ENCODE results near the gene NGF.
"Not testable (repeated sequence)": the region's sequence is repeated elsewhere in the genome, so short reads cannot be mapped to it uniquely, and the experiment has no call there.

Gene NGF

DNA sequence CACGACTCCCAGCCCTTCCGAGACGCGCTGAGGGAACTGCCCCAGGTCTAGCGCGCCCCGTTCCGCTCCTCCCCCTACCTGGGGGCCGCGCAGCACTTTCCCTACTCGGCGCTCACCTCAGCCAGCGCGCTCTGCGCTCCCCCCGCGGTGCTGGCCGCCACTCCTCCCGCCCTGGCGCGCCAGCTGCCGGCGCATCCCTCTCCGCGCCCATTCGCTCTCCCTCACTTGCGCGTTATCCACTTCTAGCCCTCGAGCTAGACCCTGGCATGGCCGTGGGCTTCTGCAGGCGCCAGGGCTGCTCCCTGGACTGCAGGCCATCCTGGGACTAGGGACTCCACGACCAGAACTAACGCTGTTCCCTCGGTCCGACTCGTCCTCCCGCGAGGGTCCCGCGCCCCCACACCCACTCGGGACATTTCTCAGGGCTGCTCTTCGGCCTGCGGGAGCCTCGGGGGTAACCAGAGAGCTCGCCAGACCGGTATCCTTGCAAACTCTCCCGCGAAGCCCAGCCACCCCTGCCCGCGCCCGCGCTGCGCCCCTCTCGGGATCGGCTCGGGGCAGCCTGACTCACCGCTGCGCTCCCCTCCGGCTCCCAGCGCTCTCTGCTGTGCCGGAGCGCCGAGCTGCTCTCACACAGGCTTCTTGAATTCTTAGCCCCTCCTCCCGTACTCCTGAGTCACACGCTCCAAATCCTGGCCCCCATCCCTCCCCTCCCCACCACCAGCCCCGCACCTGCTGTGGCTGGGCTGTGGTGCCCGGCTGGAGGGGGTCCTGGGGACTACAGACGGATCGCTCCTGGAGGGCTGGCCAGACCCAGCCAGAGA, at the start of gene NGF:
Gene NGF (minus strand): TSS at position 617 of the 824 bp plus-strand sequence. CDS start 51,454 bp downstream, outside the sequence.
- DNase-seq (ENCODE audit: low read depth, low spot score), result no peak

DNA sequence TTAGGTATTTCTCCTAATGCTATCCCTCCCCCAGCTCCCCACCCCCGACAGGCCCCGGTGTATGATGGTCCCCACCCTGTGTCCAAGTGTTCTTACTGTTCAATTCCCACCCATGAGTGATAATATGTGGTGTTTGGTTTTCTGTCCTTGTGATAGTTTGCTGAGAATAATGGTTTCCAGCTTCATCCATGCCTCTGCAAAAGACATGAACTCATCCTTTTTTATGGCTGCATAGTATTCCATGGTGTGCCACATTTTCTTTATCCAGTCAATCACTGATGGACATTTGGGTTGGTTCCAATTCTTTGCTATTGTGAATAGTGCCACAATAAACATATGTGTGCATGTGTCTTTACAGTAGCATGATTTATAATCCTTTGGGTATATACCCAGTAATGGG, 45.4 kb upstream of the NGF start:
- not testable (repeated sequence) for DNase-seq (ENCODE audit: low read depth, low spot score)

DNA sequence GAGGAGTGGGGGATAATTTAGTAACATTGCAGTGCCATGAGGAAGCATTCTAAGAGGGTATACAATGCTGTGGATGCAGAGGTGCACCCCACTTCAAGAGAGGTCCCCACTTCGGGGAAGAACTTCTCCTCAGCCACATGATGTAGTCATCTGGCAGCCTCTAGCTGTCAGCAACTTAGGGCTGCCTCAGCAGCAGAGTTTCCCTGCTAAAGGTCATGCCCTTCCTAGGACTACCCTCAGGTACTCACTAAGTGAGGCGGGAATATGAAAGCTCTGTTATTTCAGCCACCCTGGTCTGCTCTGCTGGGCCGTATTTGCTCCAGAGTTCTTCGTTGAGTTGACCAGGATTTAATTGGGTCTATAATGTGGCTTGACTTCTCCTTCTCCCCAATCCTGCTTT, 41.9 kb upstream of the NGF start:
- no peak for DNase-seq (ENCODE audit: low read depth, low spot score)

DNA sequence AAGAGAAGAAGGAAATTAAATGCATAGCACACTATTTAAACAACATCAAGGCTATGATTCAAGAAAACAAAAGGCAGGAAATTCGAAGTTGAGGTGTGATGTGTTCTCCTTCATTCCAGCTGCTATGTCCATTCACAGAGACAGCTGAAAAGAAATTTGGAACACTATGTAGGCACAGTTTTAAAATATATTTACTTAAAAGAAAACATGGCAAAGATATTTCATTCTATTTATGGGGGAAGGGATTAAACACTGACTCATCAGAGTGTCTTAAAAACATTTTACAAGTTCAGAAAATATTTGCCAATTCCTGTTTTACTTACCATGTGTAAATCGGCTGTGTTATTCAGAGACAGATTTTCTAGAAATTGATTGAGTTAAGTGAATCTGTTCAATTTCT, 39.4 kb upstream of the NGF start:
- no peak for DNase-seq (ENCODE audit: low read depth, low spot score)

- no peak for DNase-seq (ENCODE audit: low read depth, low spot score)
Observed at GRCh38 chr1:115374598-115374997, 36.5 kb upstream of the NGF start.

GRCh38 chr1:115373305-115373704, 35.3 kb upstream of the NGF start:
- DNase-seq (ENCODE audit: low read depth, low spot score), result no peak

DNA sequence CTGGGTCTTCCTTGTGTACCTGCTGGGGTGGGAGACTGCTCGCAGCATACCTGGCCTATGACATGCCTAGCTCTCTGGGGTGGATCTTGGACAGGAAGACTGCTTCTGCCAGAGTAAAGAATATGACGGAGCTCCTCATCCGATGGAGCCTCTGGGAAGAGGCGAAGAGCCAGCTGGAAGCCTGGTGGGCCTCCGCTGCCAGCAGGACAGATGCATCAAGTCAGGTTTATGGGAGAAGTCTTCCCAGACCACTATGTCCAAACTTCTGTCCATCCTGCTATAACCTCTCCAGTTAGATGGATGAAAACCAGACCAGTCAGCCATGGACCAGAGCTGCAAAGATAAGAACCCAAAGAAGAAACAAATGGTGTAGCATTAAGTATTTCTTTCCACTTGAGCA, 27.7 kb upstream of the NGF start:
- DNase-seq (ENCODE audit: low read depth, low spot score), result no peak

GRCh38 chr1:115364780-115365155, 26.7 kb upstream of the NGF start:
- no peak for DNase-seq (ENCODE audit: low read depth, low spot score)

DNA sequence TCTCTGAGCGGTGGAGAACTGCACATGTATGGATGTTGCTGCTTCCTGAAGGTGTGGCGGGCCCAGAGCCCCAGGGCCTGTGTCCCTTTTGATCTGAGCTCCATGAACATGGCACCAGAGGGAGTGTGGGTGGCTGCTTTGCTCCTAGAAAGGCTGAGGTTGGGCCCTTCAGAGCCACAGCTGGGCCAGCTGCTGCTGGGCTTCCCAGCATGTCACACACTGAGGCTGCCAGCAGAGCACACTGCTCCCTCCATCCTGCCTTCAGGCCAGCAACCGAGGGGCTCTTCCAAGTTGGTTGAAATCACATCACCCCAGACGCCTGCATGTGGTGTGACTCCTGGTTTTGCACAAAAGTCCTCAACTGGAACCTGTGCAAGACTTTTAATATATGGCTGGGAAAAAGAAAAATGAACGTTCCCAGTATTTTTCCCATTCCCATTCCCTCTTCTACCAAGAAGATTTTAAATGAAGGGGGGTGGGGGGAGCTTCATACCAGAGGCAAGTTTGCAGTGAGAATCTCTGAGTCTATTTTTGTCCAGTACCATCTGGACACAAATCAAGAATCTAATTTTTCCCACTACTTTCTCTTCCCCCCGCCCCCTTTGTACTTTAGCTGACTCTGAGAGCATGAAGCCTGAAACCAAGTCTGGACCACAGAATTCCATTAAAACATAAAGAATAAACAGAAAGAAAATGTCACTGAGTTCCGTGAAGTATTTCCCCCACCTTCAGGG, 26.2 kb upstream of the NGF start:
- no peak for DNase-seq (ENCODE audit: low read depth, low spot score)

- no peak for DNase-seq (ENCODE audit: low read depth, low spot score)
Observed at GRCh38 chr1:115363171-115363570, 25.1 kb upstream of the NGF start.

DNA sequence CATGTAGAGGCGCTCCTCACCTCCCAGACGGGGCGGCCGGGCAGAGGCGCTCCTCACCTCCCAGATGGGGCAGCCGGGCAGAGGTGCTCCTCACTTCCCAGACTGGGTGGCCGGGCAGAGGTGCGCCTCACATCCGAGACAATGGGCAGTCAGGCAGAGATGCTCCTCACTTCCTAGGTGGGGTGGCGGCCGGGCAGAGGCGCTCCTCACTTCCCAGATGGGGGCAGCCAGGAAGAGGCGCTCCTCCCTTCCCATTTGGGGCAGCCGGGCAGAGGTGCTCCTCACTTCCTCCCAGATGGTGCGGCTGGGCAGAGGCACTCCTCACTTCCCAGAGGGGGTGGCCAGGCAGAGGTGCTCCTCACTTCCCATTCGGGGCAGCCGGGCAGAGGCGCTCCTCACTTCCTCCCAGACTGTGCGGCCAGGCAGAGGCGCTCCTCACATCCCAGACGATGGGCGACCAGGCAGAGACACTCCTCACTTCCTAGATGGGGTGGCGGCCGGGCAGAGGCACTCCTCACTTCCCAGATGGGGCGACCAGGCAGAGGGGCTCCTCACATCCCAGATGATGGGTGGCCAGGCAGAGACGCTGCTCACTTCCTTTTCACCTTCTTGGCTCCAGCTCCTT, 22.6 kb upstream of the NGF start:
- DNase-seq (ENCODE audit: low read depth, low spot score), result not testable (repeated sequence)

- not testable (repeated sequence) for DNase-seq (ENCODE audit: low read depth, low spot score)
Observed at GRCh38 chr1:115359787-115360452, 21.9 kb upstream of the NGF start.

GRCh38 chr1:115356356-115356755, 18.3 kb upstream of the NGF start:
- DNase-seq (ENCODE audit: low read depth, low spot score), result no peak

GRCh38 chr1:115355069-115355468, 17.0 kb upstream of the NGF start:
- DNase-seq (ENCODE audit: low read depth, low spot score), result no peak

GRCh38 chr1:115351143-115351542, 13.1 kb upstream of the NGF start:
- no peak for DNase-seq (ENCODE audit: low read depth, low spot score)

- no peak for DNase-seq (ENCODE audit: low read depth, low spot score)
Observed at GRCh38 chr1:115348636-115349035, 10.6 kb upstream of the NGF start.

DNA sequence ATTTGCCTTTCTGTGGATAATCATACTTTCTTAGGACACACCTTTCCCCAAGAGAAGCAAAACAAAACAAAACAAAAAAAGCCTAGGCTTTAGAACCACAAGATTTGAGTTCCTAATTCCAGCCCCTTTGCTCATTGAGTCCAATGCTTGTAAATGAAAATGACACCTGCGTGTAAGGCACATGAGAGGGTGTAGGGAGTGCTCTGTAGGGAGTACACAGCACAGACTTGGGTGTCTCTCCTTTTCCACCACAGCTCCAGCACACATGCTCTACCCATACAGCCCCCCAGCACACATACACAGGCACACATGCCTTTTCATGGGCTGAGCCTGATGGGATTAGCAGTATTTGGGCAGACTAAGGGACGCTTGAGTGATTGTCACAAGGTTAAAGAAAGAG, 9.2 kb upstream of the NGF start:
- DNase-seq (ENCODE audit: low read depth, low spot score), result no peak

GRCh38 chr1:115343200-115343737, 5.2 kb upstream of the NGF start:
- DNase-seq (ENCODE audit: low read depth, low spot score), result no peak

DNA sequence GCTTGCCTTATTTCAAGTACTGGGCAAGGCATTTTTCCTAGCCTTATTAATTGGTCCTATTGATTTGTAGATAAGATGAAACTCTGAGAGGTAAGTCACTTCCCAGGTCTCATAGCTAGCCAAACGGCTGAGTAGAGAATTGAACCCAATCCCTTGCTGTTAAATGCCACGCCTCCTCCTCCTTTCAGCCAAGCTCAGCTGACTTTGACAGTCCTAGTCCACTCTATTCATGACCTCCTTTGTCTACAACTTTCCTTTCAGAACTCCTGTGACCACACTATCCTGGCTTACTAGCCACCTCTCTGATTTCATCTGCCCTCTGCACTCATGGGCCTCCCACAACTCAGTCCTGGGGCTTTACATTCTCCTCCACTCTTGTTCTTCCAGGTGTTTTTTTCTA, 3.9 kb upstream of the NGF start:
- no peak for DNase-seq (ENCODE audit: low read depth, low spot score)

DNA sequence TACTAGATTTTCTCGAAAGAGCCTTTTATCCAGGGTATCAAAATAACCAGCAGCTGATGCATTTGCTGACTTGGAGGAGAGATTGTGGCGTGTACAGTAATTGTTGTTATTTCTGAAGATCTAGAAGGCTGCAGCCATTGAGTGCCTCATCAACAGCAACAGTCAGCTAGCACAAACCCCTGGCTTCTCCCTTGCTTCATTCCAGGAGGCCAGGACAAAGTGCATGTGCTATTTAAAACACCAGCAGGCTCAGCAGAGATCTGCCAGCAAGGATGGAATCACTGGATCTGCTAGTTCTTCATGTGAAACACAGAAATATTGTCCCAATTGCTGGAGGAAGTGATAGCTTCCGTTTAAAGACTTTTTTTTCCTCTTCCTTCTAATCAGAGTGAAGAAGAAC, 2.8 kb upstream of the NGF start:
- DNase-seq (ENCODE audit: low read depth, low spot score), result no peak

DNA sequence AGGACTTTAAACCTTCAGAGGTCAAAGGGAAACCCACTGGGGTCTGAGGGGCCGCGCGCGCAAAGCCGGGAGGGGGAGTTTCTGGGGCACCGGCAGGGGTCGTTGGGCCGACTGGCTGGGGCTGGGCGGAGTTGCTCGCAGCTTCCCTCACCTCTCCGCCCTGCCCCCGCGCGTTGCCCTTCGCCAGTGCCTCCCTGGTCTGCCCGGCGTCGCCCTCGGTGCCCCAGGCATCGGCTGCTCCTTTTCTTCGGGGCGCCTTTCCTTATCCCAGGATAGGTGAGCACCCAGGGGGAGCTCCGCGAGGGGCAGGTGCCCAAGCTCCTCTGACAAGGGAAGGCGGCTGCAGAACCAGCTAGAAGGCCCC, 390 bp upstream of the NGF start:
- no peak for DNase-seq (ENCODE audit: low read depth, low spot score)

- DNase-seq (ENCODE audit: low read depth, low spot score), result no peak
Observed at GRCh38 chr1:115337276-115337632, 795 bp downstream of the NGF start.
